Adrenal gland (tissue), 5 donors: Measurements from ENCODE around the gene PPP2R1A.

Experiments used
- POLR2A ChIP-seq, 2 donors: fragments of 450-650 bp; IDR thresholded peaks; one replicate each; pipeline ENCODE4 v1.6.1; 2017; ENCODE audit warnings: antibody characterized with exemption in 2 of 2, mild to moderate bottlenecking in 2 of 2, moderate library complexity in 1 of 2
- TF ChIP-seq, protein P1 (sequence below), 6 experiments: fragments of 450-650 bp in 4 of 6; fragments of 200-600 bp in 2 of 6; sonication (generic) in 1 of 6; IDR thresholded peaks; 1 replicate in 5 of 6; 2 replicates in 1 of 6; pipeline versions ENCODE4 v1.5.1 to v1.8.0; 2016 to 2021; ENCODE audit warnings: antibody characterized with exemption in 6 of 6, mild to moderate bottlenecking in 2 of 6, moderate library complexity in 1 of 6
- donor health status: DM: no; HTN: no; CAD: no.

DNA sequence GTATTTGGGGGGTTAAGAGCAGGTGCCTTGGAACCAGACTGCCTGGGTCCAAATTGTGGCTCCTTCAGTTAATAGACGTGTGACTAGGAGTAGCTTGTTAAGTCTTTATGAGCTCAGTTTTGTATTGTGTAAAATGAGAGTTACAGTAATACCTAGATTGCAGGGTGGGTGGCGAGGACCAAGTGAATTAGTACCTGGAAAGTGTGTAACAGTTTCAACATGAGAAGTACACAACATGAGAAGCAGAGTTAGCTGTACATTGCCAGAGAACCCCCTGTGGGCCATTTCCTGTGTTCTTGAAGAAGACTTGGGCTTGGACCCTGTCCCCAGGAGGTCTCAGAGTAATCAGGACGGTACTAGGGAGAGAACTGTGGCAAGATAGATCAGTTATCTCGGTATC is 36.8 kb downstream of the PPP2R1A start:
- TF ChIP-seq, protein P1, sequence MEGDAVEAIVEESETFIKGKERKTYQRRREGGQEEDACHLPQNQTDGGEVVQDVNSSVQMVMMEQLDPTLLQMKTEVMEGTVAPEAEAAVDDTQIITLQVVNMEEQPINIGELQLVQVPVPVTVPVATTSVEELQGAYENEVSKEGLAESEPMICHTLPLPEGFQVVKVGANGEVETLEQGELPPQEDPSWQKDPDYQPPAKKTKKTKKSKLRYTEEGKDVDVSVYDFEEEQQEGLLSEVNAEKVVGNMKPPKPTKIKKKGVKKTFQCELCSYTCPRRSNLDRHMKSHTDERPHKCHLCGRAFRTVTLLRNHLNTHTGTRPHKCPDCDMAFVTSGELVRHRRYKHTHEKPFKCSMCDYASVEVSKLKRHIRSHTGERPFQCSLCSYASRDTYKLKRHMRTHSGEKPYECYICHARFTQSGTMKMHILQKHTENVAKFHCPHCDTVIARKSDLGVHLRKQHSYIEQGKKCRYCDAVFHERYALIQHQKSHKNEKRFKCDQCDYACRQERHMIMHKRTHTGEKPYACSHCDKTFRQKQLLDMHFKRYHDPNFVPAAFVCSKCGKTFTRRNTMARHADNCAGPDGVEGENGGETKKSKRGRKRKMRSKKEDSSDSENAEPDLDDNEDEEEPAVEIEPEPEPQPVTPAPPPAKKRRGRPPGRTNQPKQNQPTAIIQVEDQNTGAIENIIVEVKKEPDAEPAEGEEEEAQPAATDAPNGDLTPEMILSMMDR (IDR thresholded peaks at IDR 0.05), result no peak
- TF ChIP-seq POLR2A (IDR thresholded peaks at IDR 0.05), result no peak
